ENCODE data around the gene SPEM2. TPM values are rescaled to one million over a fixed set of nuclear protein-coding genes. Genes with fewer than 3 reads are reported as not detected.

Gene SPEM2
- total and polyA plus RNA-seq, 2 of the 8 experiments (the other 6 are each of a cell fraction or from before 2014, with no cell fraction given): 0.03 TPM; not detected in 1

GRCh38 chr17:7391307-7391706, 34.1 kb upstream of the SPEM2 start:
- ChIA-PET POLR2A (ENCODE audit: partially characterized antibody) (interaction anchor here (1.3 to 4.9 kb wide), 2 partner anchors 12 to 17 kb away, joined by 4 to 29 read pairs; partner anchors contain the start of gene TMEM256), CTCF (ENCODE audit: partially characterized antibody) (interaction anchor here (1.5 to 2.8 kb wide), 2 partner anchors 65 to 170 kb away, joined by 5 to 8 read pairs; partner anchors contain the start of gene SENP3)
- Histone ChIP-seq H3K4me3 (ENCODE audit: extremely low read depth in 1 of 4, insufficient read depth in 2 of 4, low read depth in 3 of 4, low read length in 4 of 4) (no peak overlapping the region), H3K4ac (replicated peaks; ENCODE audit: insufficient read length, low read depth, low read length) (no peak overlapping the region), H3K27ac (ENCODE audit: low read depth, low read length) (no peak overlapping the region), H3K79me1 (ENCODE audit: low read depth, low read length) (no peaks in the 10 kb centered on the region; the same call in 1 of the 2 replicates), H3K36me3 (ENCODE audit: control insufficient read depth in 2 of 4, insufficient read depth in 4 of 4, low read length in 3 of 4) (peaks cover 0 to 30% (median 10%) of the 10 kb centered on the region in 4 experiments; a peak in 5 of 8 replicates), H3K9me3 (ENCODE audit: insufficient read depth in 2 of 2, low read depth in 1 of 2, low read length in 1 of 2) (no peaks in the 10 kb centered on the region), H3K79me2 (ENCODE audit: control insufficient read depth in 1 of 2, insufficient read depth in 2 of 2, low read length in 2 of 2) (no peaks in the 10 kb centered on the region), H3K56ac (replicated peaks; ENCODE audit: insufficient read length, low read depth, low read length) (no peak overlapping the region), H2BK12ac (ENCODE audit: low read depth, low read length) (no peak overlapping the region), H3K4me2 (ENCODE audit: insufficient read depth in 1 of 2, low read depth in 2 of 2, low read length in 2 of 2) (no peak overlapping the region), H3K9ac (replicated peaks in 1 of 4; ENCODE audit: extremely low read depth in 1 of 4, low read depth in 3 of 4, low read length in 3 of 4) (no peak overlapping the region), H3K18ac (ENCODE audit: extremely low read depth, low read length) (no peak overlapping the region), H2AK5ac (ENCODE audit: low read depth, low read length) (no peak overlapping the region), H2BK15ac (ENCODE audit: low read length) (no peak overlapping the region), H4K20me1 (replicated peaks in 1 of 2; ENCODE audit: control insufficient read depth in 1 of 2, insufficient read depth in 2 of 2, low read length in 2 of 2) (peaks cover 2 to 10% of the 10 kb centered on the region in 2 experiments), H4K8ac (ENCODE audit: extremely low read depth, insufficient read depth, low read length) (no peak overlapping the region), H4K5ac (ENCODE audit: insufficient read length, low read depth, low read length) (no peak overlapping the region), H2BK20ac (ENCODE audit: low read length) (no peak overlapping the region), H2AFZ (ENCODE audit: low read length) (no peak overlapping the region), H2BK5ac (ENCODE audit: low read depth, low read length) (no peak overlapping the region), H3K14ac (ENCODE audit: insufficient read length) (no peak overlapping the region), H2BK120ac (replicated peaks; ENCODE audit: low read depth, low read length) (no peak overlapping the region), H3K4me1 (replicated peaks in 1 of 4; ENCODE audit: control insufficient read depth in 3 of 4, insufficient read depth in 4 of 4, low read length in 3 of 4) (peaks cover 0 to 9% (median 3%) of the 10 kb centered on the region in 4 experiments; a peak in 6 of 7 replicates), H4K91ac (replicated peaks; ENCODE audit: insufficient read length, low read length) (no peak overlapping the region), H3K27me3 (replicated peaks in 1 of 4; ENCODE audit: control insufficient read depth in 3 of 4, extremely low read depth in 1 of 4, insufficient read depth in 3 of 4, low read length in 3 of 4) (no peaks in the 10 kb centered on the region), H3K23me2 (ENCODE audit: low read depth, low read length) (peaks cover 14% of the 10 kb centered on the region; the same call in 1 of the 2 replicates), H3K23ac (ENCODE audit: insufficient read length) (no peak overlapping the region)
- FAIRE-seq (no peak), DNase-seq (ENCODE audit: low read depth in 1 of 2, low spot score in 2 of 2) (no peak)
- 93% methylated on average over 2 of the region's 2 CpGs; no CpG with 5 or more reads in 1 of the 2 experiments for WGBS, 2 experiments (ENCODE audit: extremely low coverage in 1 of 2, insufficient coverage in 1 of 2, insufficient read length in 1 of 2, insufficient replicate concordance in 2 of 2, low coverage in 1 of 2, low lambda C conversion rate in 2 of 2, missing lambda C conversion rate in 1 of 2)
- no peak for TF ChIP-seq CTCF (IDR thresholded peaks at IDR 0.05; ENCODE audit: control extremely low read depth in 1 of 3, insufficient read depth in 1 of 3, low read depth in 1 of 3, low read length in 3 of 3)
- no peak for TF ChIP-seq BRCA1 (IDR thresholded peaks at IDR 0.05; ENCODE audit: low read depth, low read length)
- TF ChIP-seq, protein P1, sequence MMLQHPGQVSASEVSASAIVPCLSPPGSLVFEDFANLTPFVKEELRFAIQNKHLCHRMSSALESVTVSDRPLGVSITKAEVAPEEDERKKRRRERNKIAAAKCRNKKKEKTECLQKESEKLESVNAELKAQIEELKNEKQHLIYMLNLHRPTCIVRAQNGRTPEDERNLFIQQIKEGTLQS (IDR thresholded peaks at IDR 0.05; ENCODE audit: insufficient read depth, low read depth, low read length): no peak
- TF ChIP-seq RNF2 (IDR thresholded peaks at IDR 0.05; ENCODE audit: borderline replicate concordance, low read depth, low read length, missing control alignments, poor library complexity, severe bottlenecking): no peak
- TF ChIP-seq SIN3A (conservative IDR thresholded peaks at IDR 0.05 in 1 of 2, IDR thresholded peaks at IDR 0.05 in 1 of 2; ENCODE audit: low read depth in 1 of 2, low read length in 2 of 2): no peak
- no peak for TF ChIP-seq TAF1 (IDR thresholded peaks at IDR 0.05; ENCODE audit: low read depth, low read length)
- TF ChIP-seq TAF7 (optimal IDR thresholded peaks at IDR 0.05; ENCODE audit: borderline replicate concordance, low read depth, low read length): no peak
- no peak for TF ChIP-seq TCF12 (IDR thresholded peaks at IDR 0.05; ENCODE audit: low read depth, low read length)
- no peak for TF ChIP-seq SUZ12 (IDR thresholded peaks at IDR 0.05; ENCODE audit: low read length)

All from H1 (cell line).